OCI-LY7 (cell line): ENCODE data around the gene RPS15. TPM values are rescaled to one million over a fixed set of nuclear protein-coding genes. Genes with fewer than 3 reads are reported as not detected.

Source experiments
- BruUV-seq: library from RNA; stranded (reverse); fragments of 400-500 nt; replicated peaks from 2 replicates; lab custom pipeline; 2021; lab: Mats Ljungman, UMichigan
- CTCF ChIA-PET: fragments of 300-600 bp; sonication (Branson Sonifier 250); formaldehyde crosslinking; loops from one replicate; lab custom pipeline; 2022; ENCODE audit warnings: antibody characterized with exemption; ENCODE audit not compliant: unreplicated experiment; lab: Charles Lee
- POLR2A ChIA-PET: fragments of 300-600 bp; sonication (Branson Sonifier 250); formaldehyde crosslinking; loops from one replicate; lab custom pipeline; 2022; ENCODE audit warnings: antibody characterized with exemption; lab: Charles Lee
- DNase-seq: peaks from one replicate; pipeline ENCODE4 v3.0.0-alpha.2; 2015; ENCODE audit warnings: low spot score
- H2AFZ ChIP-seq: fragments of 200-600 bp; sonication (generic), shearing (Covaris generic); 2 replicates; pipeline ENCODE4 v1.6.1; 2014; ENCODE audit warnings: mild to moderate bottlenecking, antibody characterized with exemption, low read length, moderate library complexity
- H3K27ac ChIP-seq: fragments of 200-600 bp; sonication (generic); 2 replicates; pipeline ENCODE4 v1.5.1; 2014; ENCODE audit warnings: mixed run types, low read depth, mild to moderate bottlenecking, moderate library complexity, low read length, inconsistent platforms; ENCODE audit not compliant: poor library complexity, severe bottlenecking
- H3K36me3 ChIP-seq: fragments of 200-600 bp; sonication (generic); 2 replicates; pipeline ENCODE4 v1.6.1; 2014; ENCODE audit warnings: mild to moderate bottlenecking, antibody characterized with exemption, low read length, moderate library complexity, mixed read lengths; ENCODE audit not compliant: insufficient read depth
- H3K4me1 ChIP-seq: fragments of 200-600 bp; sonication (generic); 2 replicates; pipeline ENCODE4 v1.5.1; 2014; ENCODE audit warnings: mild to moderate bottlenecking, low read length; ENCODE audit not compliant: insufficient read depth, poor library complexity, severe bottlenecking
- H3K4me2 ChIP-seq: fragments of 200-600 bp; sonication (generic); 2 replicates; pipeline ENCODE4 v1.6.1; 2014; ENCODE audit warnings: mild to moderate bottlenecking, low read length
- H3K4me3 ChIP-seq: fragments of 200-600 bp; sonication (generic); 2 replicates; pipeline ENCODE4 v1.5.1; 2014; ENCODE audit warnings: mild to moderate bottlenecking, low read depth, low read length; ENCODE audit not compliant: poor library complexity, severe bottlenecking
- H3K79me2 ChIP-seq: fragments of 200-600 bp; sonication (generic); 2 replicates; pipeline ENCODE4 v1.6.1; 2016; ENCODE audit warnings: low read depth, mild to moderate bottlenecking, low read length, moderate library complexity, mixed read lengths; ENCODE audit not compliant: insufficient read depth
- H3K9me2 ChIP-seq: fragments of 200-600 bp; sonication (generic); 2 replicates; pipeline ENCODE4 v1.6.1; 2016; ENCODE audit warnings: mild to moderate bottlenecking, low read length, mixed read lengths; ENCODE audit not compliant: insufficient read depth
- H3K9me3 ChIP-seq: fragments of 200-600 bp; sonication (generic); 2 replicates; pipeline ENCODE4 v1.6.1; 2014; ENCODE audit warnings: mild to moderate bottlenecking, mixed run types, low read length, mixed read lengths
- H4K20me1 ChIP-seq: fragments of 200-600 bp; sonication (generic); 2 replicates; pipeline ENCODE4 v1.6.1; 2014; ENCODE audit warnings: mild to moderate bottlenecking, antibody characterized with exemption, low read length, moderate library complexity, mixed read lengths; ENCODE audit not compliant: insufficient read depth
- EZH2phosphoT487 ChIP-seq: fragments of 200-600 bp; sonication (generic); IDR thresholded peaks from 2 replicates; pipeline ENCODE4 v1.6.1; 2018; ENCODE audit warnings: low read depth, borderline replicate concordance, mild to moderate bottlenecking, mixed run types, antibody characterized with exemption, low read length, moderate library complexity, mixed read lengths
- intact Hi-C: fragments of 100-400 bp; cut with micrococcal nuclease; formaldehyde crosslinking; loops from one replicate; pipeline ENCODE4 v1.10.0; 2022; ENCODE audit not compliant: unreplicated experiment
- total RNA-seq, 2 experiments: library from RNA; depleted of rRNA in 1 of 2; stranded (reverse); fragments of >200 nt in 1 of 2; shearing (Covaris generic) in 1 of 2; gene quantifications; 2 replicates each; pipeline ENCODE4 v1.2.3, GENCODE V29; 2014 to 2022
- TF ChIP-seq, protein P1 (sequence below): fragments of 200-600 bp; sonication (generic); conservative IDR thresholded peaks from 2 replicates; pipeline ENCODE4 v1.5.1; 2014; ENCODE audit warnings: mild to moderate bottlenecking, antibody characterized with exemption, low read length, moderate library complexity, mixed read lengths

The RPS15 gene
- total RNA-seq, 2 experiments from 2014 or later, result 1,860 to 2,068 TPM

DNA sequence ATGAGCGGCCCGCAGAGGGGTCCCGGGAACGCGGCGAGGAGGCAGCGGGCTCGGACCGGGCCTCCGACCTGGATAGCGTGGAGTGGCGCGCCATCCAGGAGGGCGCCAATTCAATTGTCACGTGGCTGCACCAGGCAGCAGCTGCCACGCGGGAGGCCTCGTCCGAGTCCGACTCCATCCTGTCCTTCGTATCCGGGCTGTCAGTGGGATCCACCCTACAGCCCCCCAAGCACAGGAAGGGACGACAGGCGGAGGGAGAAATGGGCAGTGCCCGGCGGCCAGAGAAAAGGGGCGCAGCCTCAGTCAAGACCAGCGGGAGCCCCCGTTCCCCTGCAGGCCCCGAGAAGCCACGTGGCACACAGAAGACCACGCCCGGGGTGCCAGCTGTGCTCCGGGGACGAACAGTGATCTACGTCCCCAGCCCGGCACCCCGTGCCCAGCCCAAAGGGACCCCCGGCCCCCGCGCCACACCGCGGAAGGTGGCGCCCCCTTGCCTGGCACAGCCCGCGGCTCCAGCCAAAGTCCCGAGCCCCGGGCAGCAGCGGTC, 30.2 kb downstream of the RPS15 start:
- POLR2A ChIA-PET, result no interaction called here
- TF ChIP-seq, protein P1, sequence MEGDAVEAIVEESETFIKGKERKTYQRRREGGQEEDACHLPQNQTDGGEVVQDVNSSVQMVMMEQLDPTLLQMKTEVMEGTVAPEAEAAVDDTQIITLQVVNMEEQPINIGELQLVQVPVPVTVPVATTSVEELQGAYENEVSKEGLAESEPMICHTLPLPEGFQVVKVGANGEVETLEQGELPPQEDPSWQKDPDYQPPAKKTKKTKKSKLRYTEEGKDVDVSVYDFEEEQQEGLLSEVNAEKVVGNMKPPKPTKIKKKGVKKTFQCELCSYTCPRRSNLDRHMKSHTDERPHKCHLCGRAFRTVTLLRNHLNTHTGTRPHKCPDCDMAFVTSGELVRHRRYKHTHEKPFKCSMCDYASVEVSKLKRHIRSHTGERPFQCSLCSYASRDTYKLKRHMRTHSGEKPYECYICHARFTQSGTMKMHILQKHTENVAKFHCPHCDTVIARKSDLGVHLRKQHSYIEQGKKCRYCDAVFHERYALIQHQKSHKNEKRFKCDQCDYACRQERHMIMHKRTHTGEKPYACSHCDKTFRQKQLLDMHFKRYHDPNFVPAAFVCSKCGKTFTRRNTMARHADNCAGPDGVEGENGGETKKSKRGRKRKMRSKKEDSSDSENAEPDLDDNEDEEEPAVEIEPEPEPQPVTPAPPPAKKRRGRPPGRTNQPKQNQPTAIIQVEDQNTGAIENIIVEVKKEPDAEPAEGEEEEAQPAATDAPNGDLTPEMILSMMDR, result no peak
- TF ChIP-seq EZH2phosphoT487, result no peak
- Histone ChIP-seq H3K4me3 (no peak overlapping the region), H4K20me1 (peaks cover 7% of the 10 kb centered on the region; the same call in 1 of the 2 replicates), H2AFZ (no peak overlapping the region), H3K9me3 (no peaks in the 10 kb centered on the region), H3K4me2 (no peak overlapping the region), H3K36me3 (no peaks in the 10 kb centered on the region), H3K27ac (no peak overlapping the region), H3K4me1 (peaks cover 16% of the 10 kb centered on the region), H3K79me2 (no peaks in the 10 kb centered on the region), H3K9me2 (no peaks in the 10 kb centered on the region)
- intact Hi-C loops, result no loop called here
- CTCF ChIA-PET, result no interaction called here
- BruUV-seq, result no TSS peak
- no peak for DNase-seq

DNA sequence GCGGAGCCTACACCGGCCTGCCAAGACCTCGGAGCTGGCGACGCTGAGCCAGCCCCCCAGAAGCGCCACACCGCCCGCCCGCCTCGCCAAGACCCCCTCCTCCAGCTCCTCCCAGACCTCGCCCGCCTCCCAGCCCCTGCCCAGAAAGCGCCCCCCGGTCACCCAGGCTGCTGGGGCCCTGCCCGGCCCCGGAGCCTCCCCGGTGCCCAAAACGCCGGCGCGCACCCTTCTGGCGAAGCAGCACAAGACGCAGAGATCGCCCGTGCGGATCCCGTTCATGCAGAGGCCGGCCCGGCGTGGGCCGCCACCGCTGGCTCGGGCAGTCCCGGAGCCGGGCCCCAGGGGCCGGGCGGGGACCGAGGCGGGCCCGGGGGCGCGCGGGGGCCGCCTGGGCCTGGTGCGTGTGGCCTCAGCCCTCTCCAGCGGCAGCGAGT, 30.6 kb downstream of the RPS15 start:
- H3K36me3 ChIP-seq, result no peaks in the 10 kb centered on the region
- H3K9me3 ChIP-seq, result no peaks in the 10 kb centered on the region
- H2AFZ ChIP-seq, result no peak overlapping the region
- no peak for TF ChIP-seq EZH2phosphoT487
- TF ChIP-seq, protein P1, result 0 out of 2 replicates have a peak, but pooled peaks have one; percentile 36
- ChIA-PET CTCF (no interaction called here), POLR2A (no interaction called here)
- H4K20me1 ChIP-seq, result peaks cover 7% of the 10 kb centered on the region; the same call in 1 of the 2 replicates
- H3K4me1 ChIP-seq, result peaks cover 16% of the 10 kb centered on the region
- H3K27ac ChIP-seq, result no peak overlapping the region
- intact Hi-C loops, result no loop called here
- no peaks in the 10 kb centered on the region for H3K9me2 ChIP-seq
- H3K4me3 ChIP-seq, result no peak overlapping the region
- BruUV-seq, result no TSS peak
- no peak overlapping the region for H3K4me2 ChIP-seq
- DNase-seq, result peak; percentile 29
- no peaks in the 10 kb centered on the region for H3K79me2 ChIP-seq

DNA sequence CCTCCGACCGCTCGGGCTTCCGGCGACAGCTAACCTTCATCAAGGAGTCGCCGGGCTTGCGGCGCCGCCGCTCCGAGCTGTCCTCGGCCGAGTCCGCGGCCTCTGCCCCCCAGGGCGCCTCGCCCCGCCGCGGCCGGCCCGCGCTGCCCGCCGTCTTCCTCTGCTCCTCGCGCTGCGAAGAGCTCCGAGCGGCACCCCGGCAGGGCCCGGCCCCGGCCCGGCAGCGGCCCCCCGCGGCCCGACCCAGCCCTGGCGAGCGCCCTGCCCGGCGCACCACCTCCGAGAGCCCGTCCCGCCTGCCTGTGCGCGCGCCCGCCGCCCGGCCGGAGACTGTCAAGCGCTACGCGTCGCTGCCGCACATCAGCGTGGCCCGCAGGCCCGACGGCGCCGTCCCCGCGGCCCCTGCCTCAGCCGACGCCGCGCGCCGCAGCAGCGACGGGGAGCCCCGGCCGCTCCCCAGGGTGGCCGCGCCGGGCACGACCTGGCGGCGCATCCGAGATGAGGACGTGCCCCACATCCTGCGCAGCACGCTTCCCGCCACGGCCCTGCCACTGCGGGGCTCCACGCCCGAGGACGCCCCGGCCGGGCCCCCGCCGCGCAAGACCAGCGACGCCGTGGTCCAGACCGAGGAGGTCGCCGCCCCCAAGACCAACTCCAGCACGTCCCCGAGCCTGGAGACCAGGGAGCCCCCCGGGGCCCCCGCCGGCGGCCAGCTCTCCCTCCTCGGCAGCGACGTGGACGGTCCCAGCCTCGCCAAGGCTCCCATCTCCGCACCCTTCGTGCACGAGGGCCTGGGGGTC, 31.3 kb downstream of the RPS15 start:
- intact Hi-C loops, result no loop called here
- peaks cover 16% of the 10 kb centered on the region for H3K4me1 ChIP-seq
- H3K9me3 ChIP-seq, result no peaks in the 10 kb centered on the region
- H4K20me1 ChIP-seq, result peaks cover 7% of the 10 kb centered on the region; the same call in 1 of the 2 replicates
- H3K27ac ChIP-seq, result no peak overlapping the region
- DNase-seq, result no peak
- BruUV-seq, result no TSS peak
- CTCF ChIA-PET, result no interaction called here
- no peak overlapping the region for H2AFZ ChIP-seq
- H3K36me3 ChIP-seq, result no peaks in the 10 kb centered on the region
- H3K4me3 ChIP-seq, result no peak overlapping the region
- no peak for TF ChIP-seq EZH2phosphoT487
- TF ChIP-seq, protein P1, result no peak
- no peaks in the 10 kb centered on the region for H3K79me2 ChIP-seq
- no peaks in the 10 kb centered on the region for H3K9me2 ChIP-seq
- POLR2A ChIA-PET, result no interaction called here
- H3K4me2 ChIP-seq, result no peak overlapping the region
